ENCODE results near the gene ZNF808.

ZNF808 gene

DNA sequence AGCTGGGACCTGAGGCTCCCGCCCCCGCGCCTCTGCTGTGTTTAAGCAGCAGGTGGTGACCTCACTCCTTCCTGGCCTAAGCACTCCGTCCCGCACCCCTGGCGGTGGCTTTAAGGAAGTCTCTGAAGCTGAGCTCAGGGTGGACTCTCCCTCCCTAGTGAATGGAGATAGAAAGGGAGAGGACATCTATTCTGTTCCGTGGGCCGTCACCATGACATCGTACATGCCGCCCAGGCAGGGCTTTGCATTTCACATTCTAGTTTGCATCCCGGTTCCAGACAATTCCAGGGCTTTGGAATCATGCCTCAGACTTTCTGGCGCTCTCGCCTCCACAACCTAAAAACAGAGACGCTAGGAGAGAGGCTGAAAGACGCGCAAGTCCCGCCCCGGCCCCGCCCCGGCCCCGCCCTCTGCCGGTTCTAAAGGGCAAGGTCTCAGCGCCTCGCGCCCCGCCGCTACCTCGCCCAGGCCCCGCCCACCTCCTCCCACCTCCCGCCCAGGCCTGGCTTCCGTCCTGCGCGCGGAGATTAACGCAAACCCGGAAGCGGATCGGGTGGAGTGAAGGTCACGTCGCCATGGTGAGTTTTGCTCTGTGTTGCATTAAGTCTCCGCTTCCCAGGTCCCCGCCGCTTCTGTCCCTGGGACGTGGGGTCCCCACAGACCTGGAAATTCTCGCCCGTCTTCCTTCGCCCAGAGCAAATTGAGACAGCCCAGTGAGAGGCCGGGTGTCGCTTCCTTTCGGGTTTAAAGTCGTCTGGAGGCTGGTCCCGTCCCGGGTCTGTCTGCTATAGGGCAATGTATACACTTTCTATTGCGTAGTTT, at the start of gene ZNF808 (continued):
- TF ChIP-seq, protein P1, sequence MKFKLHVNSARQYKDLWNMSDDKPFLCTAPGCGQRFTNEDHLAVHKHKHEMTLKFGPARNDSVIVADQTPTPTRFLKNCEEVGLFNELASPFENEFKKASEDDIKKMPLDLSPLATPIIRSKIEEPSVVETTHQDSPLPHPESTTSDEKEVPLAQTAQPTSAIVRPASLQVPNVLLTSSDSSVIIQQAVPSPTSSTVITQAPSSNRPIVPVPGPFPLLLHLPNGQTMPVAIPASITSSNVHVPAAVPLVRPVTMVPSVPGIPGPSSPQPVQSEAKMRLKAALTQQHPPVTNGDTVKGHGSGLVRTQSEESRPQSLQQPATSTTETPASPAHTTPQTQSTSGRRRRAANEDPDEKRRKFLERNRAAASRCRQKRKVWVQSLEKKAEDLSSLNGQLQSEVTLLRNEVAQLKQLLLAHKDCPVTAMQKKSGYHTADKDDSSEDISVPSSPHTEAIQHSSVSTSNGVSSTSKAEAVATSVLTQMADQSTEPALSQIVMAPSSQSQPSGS (tag by site-specific recombination; IDR thresholded peaks at IDR 0.05; ENCODE audit: low read depth): peak; percentile 69
- TF ChIP-seq ZNF747 (tag by site-specific recombination; IDR thresholded peaks at IDR 0.05) (no peak), ZNF335 (tag by site-specific recombination; conservative IDR thresholded peaks at IDR 0.05) (peak; percentile 66), ZNF211 (tag by site-specific recombination; IDR thresholded peaks at IDR 0.05; ENCODE audit: low read depth) (no peak), ZNF776 (tag by site-specific recombination; IDR thresholded peaks at IDR 0.05; ENCODE audit: borderline replicate concordance) (no peak), KLF16 (tag by site-specific recombination; IDR thresholded peaks at IDR 0.05) (no peak), PRDM1 (tag by site-specific recombination; IDR thresholded peaks at IDR 0.05) (peak; percentile 94), ZNF132 (tag by site-specific recombination; IDR thresholded peaks at IDR 0.05; ENCODE audit: borderline replicate concordance) (no peak), ZNF596 (tag by site-specific recombination; IDR thresholded peaks at IDR 0.05) (no peak), ZNF561 (tag by site-specific recombination; IDR thresholded peaks at IDR 0.05; ENCODE audit: borderline replicate concordance) (peak; percentile 57; the same call in 1 of the 2 replicates), ZBTB20 (tag by site-specific recombination; IDR thresholded peaks at IDR 0.05) (peak; percentile 77), ZNF549 (tag by site-specific recombination; IDR thresholded peaks at IDR 0.05) (no peak), ZNF548 (tag by site-specific recombination; IDR thresholded peaks at IDR 0.05) (no peak), ZNF202 (tag by site-specific recombination; IDR thresholded peaks at IDR 0.05; ENCODE audit: borderline replicate concordance) (no peak), ZNF302 (tag by site-specific recombination; IDR thresholded peaks at IDR 0.05; ENCODE audit: low read depth) (no peak), ZNF146 (tag by site-specific recombination; IDR thresholded peaks at IDR 0.05) (no peak), ZNF223 (tag by site-specific recombination; IDR thresholded peaks at IDR 0.05) (no peak)
- TF ChIP-seq, protein P2, sequence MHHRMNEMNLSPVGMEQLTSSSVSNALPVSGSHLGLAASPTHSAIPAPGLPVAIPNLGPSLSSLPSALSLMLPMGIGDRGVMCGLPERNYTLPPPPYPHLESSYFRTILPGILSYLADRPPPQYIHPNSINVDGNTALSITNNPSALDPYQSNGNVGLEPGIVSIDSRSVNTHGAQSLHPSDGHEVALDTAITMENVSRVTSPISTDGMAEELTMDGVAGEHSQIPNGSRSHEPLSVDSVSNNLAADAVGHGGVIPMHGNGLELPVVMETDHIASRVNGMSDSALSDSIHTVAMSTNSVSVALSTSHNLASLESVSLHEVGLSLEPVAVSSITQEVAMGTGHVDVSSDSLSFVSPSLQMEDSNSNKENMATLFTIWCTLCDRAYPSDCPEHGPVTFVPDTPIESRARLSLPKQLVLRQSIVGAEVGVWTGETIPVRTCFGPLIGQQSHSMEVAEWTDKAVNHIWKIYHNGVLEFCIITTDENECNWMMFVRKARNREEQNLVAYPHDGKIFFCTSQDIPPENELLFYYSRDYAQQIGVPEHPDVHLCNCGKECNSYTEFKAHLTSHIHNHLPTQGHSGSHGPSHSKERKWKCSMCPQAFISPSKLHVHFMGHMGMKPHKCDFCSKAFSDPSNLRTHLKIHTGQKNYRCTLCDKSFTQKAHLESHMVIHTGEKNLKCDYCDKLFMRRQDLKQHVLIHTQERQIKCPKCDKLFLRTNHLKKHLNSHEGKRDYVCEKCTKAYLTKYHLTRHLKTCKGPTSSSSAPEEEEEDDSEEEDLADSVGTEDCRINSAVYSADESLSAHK (tag by site-specific recombination; IDR thresholded peaks at IDR 0.05): no peak
- TF ChIP-seq, protein P3, sequence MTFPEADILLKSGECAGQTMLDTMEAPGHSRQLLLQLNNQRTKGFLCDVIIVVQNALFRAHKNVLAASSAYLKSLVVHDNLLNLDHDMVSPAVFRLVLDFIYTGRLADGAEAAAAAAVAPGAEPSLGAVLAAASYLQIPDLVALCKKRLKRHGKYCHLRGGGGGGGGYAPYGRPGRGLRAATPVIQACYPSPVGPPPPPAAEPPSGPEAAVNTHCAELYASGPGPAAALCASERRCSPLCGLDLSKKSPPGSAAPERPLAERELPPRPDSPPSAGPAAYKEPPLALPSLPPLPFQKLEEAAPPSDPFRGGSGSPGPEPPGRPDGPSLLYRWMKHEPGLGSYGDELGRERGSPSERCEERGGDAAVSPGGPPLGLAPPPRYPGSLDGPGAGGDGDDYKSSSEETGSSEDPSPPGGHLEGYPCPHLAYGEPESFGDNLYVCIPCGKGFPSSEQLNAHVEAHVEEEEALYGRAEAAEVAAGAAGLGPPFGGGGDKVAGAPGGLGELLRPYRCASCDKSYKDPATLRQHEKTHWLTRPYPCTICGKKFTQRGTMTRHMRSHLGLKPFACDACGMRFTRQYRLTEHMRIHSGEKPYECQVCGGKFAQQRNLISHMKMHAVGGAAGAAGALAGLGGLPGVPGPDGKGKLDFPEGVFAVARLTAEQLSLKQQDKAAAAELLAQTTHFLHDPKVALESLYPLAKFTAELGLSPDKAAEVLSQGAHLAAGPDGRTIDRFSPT (tag by site-specific recombination; IDR thresholded peaks at IDR 0.05): no peak
- TF ChIP-seq, protein P4, sequence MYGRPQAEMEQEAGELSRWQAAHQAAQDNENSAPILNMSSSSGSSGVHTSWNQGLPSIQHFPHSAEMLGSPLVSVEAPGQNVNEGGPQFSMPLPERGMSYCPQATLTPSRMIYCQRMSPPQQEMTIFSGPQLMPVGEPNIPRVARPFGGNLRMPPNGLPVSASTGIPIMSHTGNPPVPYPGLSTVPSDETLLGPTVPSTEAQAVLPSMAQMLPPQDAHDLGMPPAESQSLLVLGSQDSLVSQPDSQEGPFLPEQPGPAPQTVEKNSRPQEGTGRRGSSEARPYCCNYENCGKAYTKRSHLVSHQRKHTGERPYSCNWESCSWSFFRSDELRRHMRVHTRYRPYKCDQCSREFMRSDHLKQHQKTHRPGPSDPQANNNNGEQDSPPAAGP (tag by site-specific recombination; IDR thresholded peaks at IDR 0.05): no peak
- TF ChIP-seq, protein P5, sequence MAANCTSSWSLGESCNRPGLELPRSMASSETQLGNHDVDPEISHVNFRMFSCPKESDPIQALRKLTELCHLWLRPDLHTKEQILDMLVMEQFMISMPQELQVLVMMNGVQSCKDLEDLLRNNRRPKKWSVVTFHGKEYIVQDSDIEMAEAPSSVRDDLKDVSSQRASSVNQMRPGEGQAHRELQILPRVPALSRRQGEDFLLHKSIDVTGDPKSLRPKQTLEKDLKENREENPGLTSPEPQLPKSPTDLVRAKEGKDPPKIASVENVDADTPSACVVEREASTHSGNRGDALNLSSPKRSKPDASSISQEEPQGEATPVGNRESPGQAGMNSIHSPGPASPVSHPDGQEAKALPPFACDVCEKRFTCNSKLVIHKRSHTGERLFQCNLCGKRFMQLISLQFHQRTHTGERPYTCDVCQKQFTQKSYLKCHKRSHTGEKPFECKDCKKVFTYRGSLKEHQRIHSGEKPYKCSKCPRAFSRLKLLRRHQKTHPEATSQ (tag by site-specific recombination; IDR thresholded peaks at IDR 0.05): no peak
- TF ChIP-seq, protein P6, sequence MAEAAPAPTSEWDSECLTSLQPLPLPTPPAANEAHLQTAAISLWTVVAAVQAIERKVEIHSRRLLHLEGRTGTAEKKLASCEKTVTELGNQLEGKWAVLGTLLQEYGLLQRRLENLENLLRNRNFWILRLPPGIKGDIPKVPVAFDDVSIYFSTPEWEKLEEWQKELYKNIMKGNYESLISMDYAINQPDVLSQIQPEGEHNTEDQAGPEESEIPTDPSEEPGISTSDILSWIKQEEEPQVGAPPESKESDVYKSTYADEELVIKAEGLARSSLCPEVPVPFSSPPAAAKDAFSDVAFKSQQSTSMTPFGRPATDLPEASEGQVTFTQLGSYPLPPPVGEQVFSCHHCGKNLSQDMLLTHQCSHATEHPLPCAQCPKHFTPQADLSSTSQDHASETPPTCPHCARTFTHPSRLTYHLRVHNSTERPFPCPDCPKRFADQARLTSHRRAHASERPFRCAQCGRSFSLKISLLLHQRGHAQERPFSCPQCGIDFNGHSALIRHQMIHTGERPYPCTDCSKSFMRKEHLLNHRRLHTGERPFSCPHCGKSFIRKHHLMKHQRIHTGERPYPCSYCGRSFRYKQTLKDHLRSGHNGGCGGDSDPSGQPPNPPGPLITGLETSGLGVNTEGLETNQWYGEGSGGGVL (tag by site-specific recombination; IDR thresholded peaks at IDR 0.05): no peak
- TF ChIP-seq, protein P7, sequence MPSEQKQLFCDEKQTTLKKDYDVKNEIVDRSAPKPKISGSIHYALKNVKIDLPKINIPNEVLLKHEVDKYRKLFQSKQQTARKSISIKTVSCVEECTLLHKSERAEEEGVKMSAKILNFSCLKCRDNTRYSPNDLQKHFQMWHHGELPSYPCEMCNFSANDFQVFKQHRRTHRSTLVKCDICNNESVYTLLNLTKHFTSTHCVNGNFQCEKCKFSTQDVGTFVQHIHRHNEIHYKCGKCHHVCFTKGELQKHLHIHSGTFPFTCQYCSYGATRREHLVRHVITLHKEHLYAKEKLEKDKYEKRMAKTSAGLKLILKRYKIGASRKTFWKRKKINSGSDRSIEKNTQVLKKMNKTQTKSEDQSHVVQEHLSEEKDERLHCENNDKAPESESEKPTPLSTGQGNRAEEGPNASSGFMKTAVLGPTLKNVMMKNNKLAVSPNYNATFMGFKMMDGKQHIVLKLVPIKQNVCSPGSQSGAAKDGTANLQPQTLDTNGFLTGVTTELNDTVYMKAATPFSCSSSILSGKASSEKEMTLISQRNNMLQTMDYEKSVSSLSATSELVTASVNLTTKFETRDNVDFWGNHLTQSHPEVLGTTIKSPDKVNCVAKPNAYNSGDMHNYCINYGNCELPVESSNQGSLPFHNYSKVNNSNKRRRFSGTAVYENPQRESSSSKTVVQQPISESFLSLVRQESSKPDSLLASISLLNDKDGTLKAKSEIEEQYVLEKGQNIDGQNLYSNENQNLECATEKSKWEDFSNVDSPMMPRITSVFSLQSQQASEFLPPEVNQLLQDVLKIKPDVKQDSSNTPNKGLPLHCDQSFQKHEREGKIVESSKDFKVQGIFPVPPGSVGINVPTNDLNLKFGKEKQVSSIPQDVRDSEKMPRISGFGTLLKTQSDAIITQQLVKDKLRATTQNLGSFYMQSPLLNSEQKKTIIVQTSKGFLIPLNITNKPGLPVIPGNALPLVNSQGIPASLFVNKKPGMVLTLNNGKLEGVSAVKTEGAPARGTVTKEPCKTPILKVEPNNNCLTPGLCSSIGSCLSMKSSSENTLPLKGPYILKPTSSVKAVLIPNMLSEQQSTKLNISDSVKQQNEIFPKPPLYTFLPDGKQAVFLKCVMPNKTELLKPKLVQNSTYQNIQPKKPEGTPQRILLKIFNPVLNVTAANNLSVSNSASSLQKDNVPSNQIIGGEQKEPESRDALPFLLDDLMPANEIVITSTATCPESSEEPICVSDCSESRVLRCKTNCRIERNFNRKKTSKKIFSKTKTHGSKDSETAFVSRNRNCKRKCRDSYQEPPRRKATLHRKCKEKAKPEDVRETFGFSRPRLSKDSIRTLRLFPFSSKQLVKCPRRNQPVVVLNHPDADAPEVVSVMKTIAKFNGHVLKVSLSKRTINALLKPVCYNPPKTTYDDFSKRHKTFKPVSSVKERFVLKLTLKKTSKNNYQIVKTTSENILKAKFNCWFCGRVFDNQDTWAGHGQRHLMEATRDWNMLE (tag by site-specific recombination; conservative IDR thresholded peaks at IDR 0.05; ENCODE audit: low read depth): peak; percentile 92

Data from HEK293 (cell line).